B cell (primary cell): ENCODE results near the gene RABL6. TPM values are rescaled to one million over a fixed set of nuclear protein-coding genes. Genes with fewer than 3 reads are reported as not detected.
A peak's percentile ranks its signal among the peaks of the same experiment; 100 is the strongest.

Source experiments
- ATAC-seq: fragments of 200-7000 bp; cut with Tn5 transposase; one replicate; pipeline ENCODE4 v1.10.0; 2021; ENCODE audit warnings: low read depth, mild to moderate bottlenecking, moderate number of reproducible peaks, moderate library complexity
- CTCF ChIA-PET: fragments of 350-600 bp; sonication (Branson Sonifier 250); formaldehyde crosslinking; loops from one replicate; lab custom pipeline; 2021; ENCODE audit warnings: antibody characterized with exemption, inconsistent platforms; lab: Charles Lee
- POLR2A ChIA-PET: fragments of 350-600 bp; sonication (Branson Sonifier 250); formaldehyde crosslinking; loops from one replicate; lab custom pipeline; 2021; ENCODE audit warnings: antibody characterized with exemption; lab: Charles Lee
- DNase-seq: peaks from one replicate; pipeline ENCODE4 v3.0.0; 2013
- H2AFZ ChIP-seq: 2 replicates; pipeline ENCODE4 v1.6.1; 2012; ENCODE audit warnings: mild to moderate bottlenecking, low read depth, low read length; ENCODE audit not compliant: insufficient read depth, poor library complexity, severe bottlenecking
- H3K27ac ChIP-seq, 2 donors: 1 replicate in 1 of 2; 2 replicates in 1 of 2; pipeline ENCODE4 v1.5.1; 2012 to 2013; ENCODE audit warnings: low read length in 2 of 2, mild to moderate bottlenecking in 2 of 2, moderate library complexity in 1 of 2
- H3K27me3 ChIP-seq, 4 experiments: fragments of 200-600 bp in 1 of 4; sonication (generic) in 1 of 4; replicated peaks in 1 of 4; 1 replicate in 2 of 4; 2 replicates in 2 of 4; pipeline versions ENCODE4 v1.6.1 to v1.7.0; 2013 to 2016; ENCODE audit warnings: low read length in 3 of 4, mild to moderate bottlenecking in 2 of 4, mixed read lengths in 1 of 4, moderate library complexity in 1 of 4; ENCODE audit not compliant: insufficient read depth in 4 of 4, control insufficient read depth in 3 of 4; ENCODE audit errors: control extremely low read depth in 1 of 4
- H3K36me3 ChIP-seq, 2 experiments: replicated peaks in 1 of 2; 1 replicate in 1 of 2; 2 replicates in 1 of 2; pipeline versions ENCODE4 v1.6.1 to v1.7.1; 2013; ENCODE audit warnings: low read length in 1 of 2; ENCODE audit not compliant: insufficient read depth in 2 of 2, control insufficient read depth in 1 of 2; ENCODE audit errors: control extremely low read depth in 1 of 2, extremely low read depth in 1 of 2
- H3K4me1 ChIP-seq, 2 donors: fragments of 200-600 bp in 1 of 2; sonication (generic) in 1 of 2; 1 replicate in 1 of 2; 2 replicates in 1 of 2; pipeline versions ENCODE4 v1.5.1 to v1.6.1; 2013 to 2017; ENCODE audit warnings: low read length in 2 of 2; ENCODE audit not compliant: control insufficient read depth in 2 of 2, insufficient read depth in 2 of 2
- H3K4me2 ChIP-seq: replicated peaks from 2 replicates; pipeline ENCODE3; 2012; ENCODE audit warnings: mild to moderate bottlenecking, low read depth, low read length; ENCODE audit not compliant: poor library complexity, severe bottlenecking
- H3K4me3 ChIP-seq, 5 experiments: fragments of 200-600 bp in 1 of 5; sonication (generic) in 1 of 5; 1 replicate in 3 of 5; 2 replicates in 2 of 5; pipeline versions ENCODE4 v1.5.1 to v1.7.0; 2011 to 2016; ENCODE audit warnings: low read length in 4 of 5, mild to moderate bottlenecking in 4 of 5, low read depth in 2 of 5, control low read depth in 1 of 5, moderate library complexity in 1 of 5; ENCODE audit not compliant: insufficient read depth in 1 of 5; ENCODE audit errors: control extremely low read depth in 1 of 5, extremely low read depth in 1 of 5
- H3K79me2 ChIP-seq: fragments of 200-600 bp; sonication (generic); one replicate; pipeline ENCODE4 v1.6.0; 2016; ENCODE audit warnings: low read length; ENCODE audit not compliant: control insufficient read depth, insufficient read depth
- H3K9ac ChIP-seq: fragments of 200-600 bp; sonication (generic); 2 replicates; pipeline ENCODE4 v1.6.1; 2017; ENCODE audit warnings: mild to moderate bottlenecking, low read length, moderate library complexity
- H3K9me3 ChIP-seq, 3 donors: one replicate each; pipeline versions ENCODE4 v1.6.1 to v1.7.1; 2013; ENCODE audit warnings: low read length in 2 of 3; ENCODE audit not compliant: control insufficient read depth in 2 of 3, insufficient read depth in 1 of 3; ENCODE audit errors: control extremely low read depth in 1 of 3
- H4K20me1 ChIP-seq: 2 replicates; pipeline ENCODE4 v1.6.0; 2012; ENCODE audit warnings: mild to moderate bottlenecking, low read length; ENCODE audit not compliant: insufficient read depth, control insufficient read depth, poor library complexity, severe bottlenecking
- H3K27ac Mint-ChIP-seq: one replicate; pipeline ENCODE4 v1.8.0; 2021; ENCODE audit warnings: mixed read lengths
- H3K27me3 Mint-ChIP-seq: one replicate; pipeline ENCODE4 v1.8.0; 2021; ENCODE audit warnings: mixed read lengths
- H3K4me1 Mint-ChIP-seq: one replicate; pipeline ENCODE4 v1.8.0; 2021; ENCODE audit warnings: mixed read lengths
- H3K4me3 Mint-ChIP-seq: one replicate; pipeline ENCODE4 v1.8.0; 2021; ENCODE audit warnings: mixed read lengths
- H3K9me3 Mint-ChIP-seq: one replicate; pipeline ENCODE4 v1.8.0; 2022; ENCODE audit warnings: mixed read lengths; ENCODE audit not compliant: insufficient read depth
- EZH2 ChIP-seq: IDR thresholded peaks from 2 replicates; pipeline ENCODE4 v1.6.1; 2012; ENCODE audit warnings: borderline replicate concordance, low read depth, mild to moderate bottlenecking, moderate library complexity, low read length; ENCODE audit not compliant: insufficient read depth, poor library complexity, severe bottlenecking
- WGBS: methylation state at CpG from one replicate; pipeline ENCODE4 v1.1.5; 2013; ENCODE audit warnings: missing lambda C conversion rate; ENCODE audit not compliant: insufficient coverage; 5-methylcytosine and 5-hydroxymethylcytosine counted together
- intact Hi-C: fragments of 100-400 bp; cut with micrococcal nuclease; formaldehyde crosslinking; loops from one replicate; pipeline ENCODE4 v1.10.0; 2022
- polyA plus RNA-seq: library from polyadenylated mRNA; depleted of rRNA; stranded (reverse); fragments of >200 nt; gene quantifications from 2 replicates; pipeline ENCODE4 v1.2.3, GENCODE V29; 2012
- total RNA-seq, 2 donors: library from RNA; stranded (reverse); fragments of 120-200 nt in 1 of 2; gene quantifications; 1 replicate in 1 of 2; 2 replicates in 1 of 2; pipeline versions ENCODE4 v1.2.3 to v1.2.4, GENCODE V29; 2013 to 2022
- TF ChIP-seq, protein P1 (sequence below): fragments of 200-600 bp; IDR thresholded peaks from one replicate; pipeline ENCODE4 v1.8.0; 2022; ENCODE audit warnings: antibody characterized with exemption, mild to moderate bottlenecking

The RABL6 gene
- total and polyA plus RNA-seq, 2 donors (not counting 1 experiment from before 2014, with no cell fraction given) = 33.6 to 70.5 TPM

GRCh38 chr9:136880651-136881050 is 72.9 kb downstream of the RABL6 start:
- Mint-ChIP-seq H3K27ac (no peak overlapping the region), H3K4me1 (peaks cover 19% of the 10 kb centered on the region), H3K4me3 (no peak overlapping the region), H3K9me3 (no peaks in the 10 kb centered on the region), H3K27me3 (no peaks in the 10 kb centered on the region)
- CTCF ChIA-PET = interaction anchor here (0.7 kb wide), 1 partner anchor 22 kb away, joined by 3 read pairs; no protein-coding TSS in a partner anchor
- Histone ChIP-seq H3K9me3 (no peaks in the 10 kb centered on the region), H3K36me3 (no peaks in the 10 kb centered on the region), H3K27me3 (no peaks in the 10 kb centered on the region), H3K4me3 (no peak overlapping the region), H3K4me2 (no peak overlapping the region), H3K9ac (no peak overlapping the region), H2AFZ (no peak overlapping the region), H3K27ac (no peak overlapping the region), H3K4me1 (peaks cover 22 to 28% of the 10 kb centered on the region in 2 donors), H3K79me2 (peaks cover 18% of the 10 kb centered on the region), H4K20me1 (no peaks in the 10 kb centered on the region)
- intact Hi-C loops = loop anchor here (10.0 kb wide), 1 partner anchor 324 kb away; the partner anchor contains the start of genes NDOR1, TMEM203 and TPRN
- WGBS = 81% methylated on average over 10 of the region's 11 CpGs
- POLR2A ChIA-PET = interaction anchor here (1.0 to 1.4 kb wide), 2 partner anchors 14 to 21 kb away, joined by 3 to 4 read pairs; partner anchors contain the start of gene EDF1
- no peak for DNase-seq
- no peak for ATAC-seq
- no peak for TF ChIP-seq EZH2
- TF ChIP-seq, protein P1, sequence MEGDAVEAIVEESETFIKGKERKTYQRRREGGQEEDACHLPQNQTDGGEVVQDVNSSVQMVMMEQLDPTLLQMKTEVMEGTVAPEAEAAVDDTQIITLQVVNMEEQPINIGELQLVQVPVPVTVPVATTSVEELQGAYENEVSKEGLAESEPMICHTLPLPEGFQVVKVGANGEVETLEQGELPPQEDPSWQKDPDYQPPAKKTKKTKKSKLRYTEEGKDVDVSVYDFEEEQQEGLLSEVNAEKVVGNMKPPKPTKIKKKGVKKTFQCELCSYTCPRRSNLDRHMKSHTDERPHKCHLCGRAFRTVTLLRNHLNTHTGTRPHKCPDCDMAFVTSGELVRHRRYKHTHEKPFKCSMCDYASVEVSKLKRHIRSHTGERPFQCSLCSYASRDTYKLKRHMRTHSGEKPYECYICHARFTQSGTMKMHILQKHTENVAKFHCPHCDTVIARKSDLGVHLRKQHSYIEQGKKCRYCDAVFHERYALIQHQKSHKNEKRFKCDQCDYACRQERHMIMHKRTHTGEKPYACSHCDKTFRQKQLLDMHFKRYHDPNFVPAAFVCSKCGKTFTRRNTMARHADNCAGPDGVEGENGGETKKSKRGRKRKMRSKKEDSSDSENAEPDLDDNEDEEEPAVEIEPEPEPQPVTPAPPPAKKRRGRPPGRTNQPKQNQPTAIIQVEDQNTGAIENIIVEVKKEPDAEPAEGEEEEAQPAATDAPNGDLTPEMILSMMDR = no peak

DNA sequence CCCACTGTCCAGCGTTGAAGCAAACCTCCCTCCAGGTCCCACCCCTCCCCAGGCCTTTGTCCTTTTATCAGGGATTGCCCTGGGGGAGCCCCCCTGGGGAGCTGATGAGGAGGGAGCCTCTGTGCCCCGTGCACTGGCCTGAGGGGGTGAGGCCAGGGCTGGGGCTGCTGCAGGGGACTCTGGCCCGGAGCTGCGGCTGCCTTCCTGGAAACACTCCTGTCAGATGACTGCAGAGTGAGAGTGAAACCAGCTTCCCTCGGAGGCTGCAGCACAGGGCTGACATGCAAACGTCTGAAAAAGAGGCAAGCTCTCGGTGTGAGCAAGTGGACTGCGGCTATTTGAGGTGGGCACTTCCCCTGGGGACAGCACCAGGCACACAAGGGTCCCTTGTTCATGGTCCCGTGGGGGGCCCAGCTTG is 74.0 kb downstream of the RABL6 start:
- peak overlapping the region; percentile 72 to 75 for H3K27ac ChIP-seq
- no peak for TF ChIP-seq EZH2
- TF ChIP-seq, protein P1 = no peak
- 3% methylated on average over 8 of the region's 9 CpGs for whole genome bisulfite sequencing
- peaks cover 24% of the 10 kb centered on the region for H3K79me2 ChIP-seq
- Mint-ChIP-seq H3K9me3 (no peaks in the 10 kb centered on the region), H3K27ac (peak overlapping the region; percentile 85), H3K4me1 (peaks cover 19% of the 10 kb centered on the region), H3K4me3 (peak overlapping the region; percentile 84), H3K27me3 (no peaks in the 10 kb centered on the region)
- H2AFZ ChIP-seq = peak overlapping the region; percentile 78
- H3K27me3 ChIP-seq = no peaks in the 10 kb centered on the region
- H3K4me3 ChIP-seq = peak overlapping the region in 4 of 5 experiments; percentile 44 to 60 (median 56)
- H4K20me1 ChIP-seq = peaks cover 2% of the 10 kb centered on the region
- ATAC-seq = no peak
- H3K9ac ChIP-seq = peak overlapping the region; percentile 66
- CTCF ChIA-PET = interaction anchor here (0.6 to 1.7 kb wide), 4 partner anchors 10 to 94 kb away, joined by 3 to 11 read pairs (median 4); partner anchors contain the start of gene AJM1
- H3K9me3 ChIP-seq = no peaks in the 10 kb centered on the region
- intact Hi-C loops = loop anchor here (1.0 to 10.0 kb wide), 5 partner anchors 15 to 323 kb away; partner anchors contain the start of genes EDF1, FBXW5, NDOR1 and PHPT1
- peak overlapping the region; percentile 87 for H3K4me2 ChIP-seq
- peaks cover 22 to 30% of the 10 kb centered on the region in 2 donors for H3K4me1 ChIP-seq
- DNase-seq = peak; percentile 47
- POLR2A ChIA-PET = interaction anchor here (0.6 to 1.4 kb wide), 6 partner anchors 15 to 85 kb away, joined by 3 to 11 read pairs (median 4); partner anchors contain the start of genes AJM1 and EDF1
- H3K36me3 ChIP-seq = no peaks in the 10 kb centered on the region
